Measurements from ENCODE around the gene CHSY3. TPM values are rescaled to one million over a fixed set of nuclear protein-coding genes. Genes with fewer than 3 reads are reported as not detected.

Gene CHSY3
- polyA plus RNA-seq, 4 donors: 0.33 to 2.0 TPM; not detected in 2

DNA sequence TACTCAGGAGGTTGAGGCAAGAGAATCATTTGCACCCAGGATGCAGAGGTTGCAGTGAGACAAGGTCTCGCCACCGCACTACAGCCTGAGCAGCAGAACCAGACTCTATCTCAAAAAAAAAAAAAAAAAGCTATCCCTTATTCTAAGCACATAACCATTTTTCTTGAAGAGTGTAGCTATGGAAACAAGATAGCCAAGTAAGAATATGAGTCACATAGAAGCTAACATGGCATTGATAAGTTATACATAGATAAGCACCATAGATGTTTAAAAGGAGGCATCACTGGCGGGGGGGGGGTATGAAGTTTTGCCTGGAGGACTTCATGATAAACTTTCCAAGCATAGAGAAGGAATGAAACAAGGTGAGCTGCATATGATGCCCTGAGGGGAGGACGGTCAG is 26.0 kb downstream of the CHSY3 start:
- H3K9me3 ChIP-seq (ENCODE audit: control insufficient read depth in 2 of 2, insufficient read depth in 1 of 2, low read depth in 1 of 2, low read length in 1 of 2): no peaks in the 10 kb centered on the region
- no peak for FAIRE-seq
- 65 to 71% (median 68%) methylated on average over 4 of the region's 4 CpGs for WGBS, 3 donors
- no peaks in the 10 kb centered on the region for H3K36me3 ChIP-seq (ENCODE audit: control insufficient read depth in 3 of 3, insufficient read depth in 2 of 3, low read depth in 1 of 3, low read length in 3 of 3)
- no peak for DNase-seq
- H3K27me3 ChIP-seq (ENCODE audit: control insufficient read depth in 3 of 3, insufficient read depth in 3 of 3, low read length in 3 of 3): no peaks in the 10 kb centered on the region
- H3K27ac ChIP-seq (ENCODE audit: low read depth in 1 of 3, low read length in 2 of 3): no peak overlapping the region
- H3K4me3 ChIP-seq (ENCODE audit: low read depth in 1 of 3, low read length in 3 of 3): no peak overlapping the region
- no peaks in the 10 kb centered on the region for H3K4me1 ChIP-seq (ENCODE audit: control insufficient read depth in 3 of 3, insufficient read depth in 2 of 3, low read depth in 1 of 3, low read length in 2 of 3)

DNA sequence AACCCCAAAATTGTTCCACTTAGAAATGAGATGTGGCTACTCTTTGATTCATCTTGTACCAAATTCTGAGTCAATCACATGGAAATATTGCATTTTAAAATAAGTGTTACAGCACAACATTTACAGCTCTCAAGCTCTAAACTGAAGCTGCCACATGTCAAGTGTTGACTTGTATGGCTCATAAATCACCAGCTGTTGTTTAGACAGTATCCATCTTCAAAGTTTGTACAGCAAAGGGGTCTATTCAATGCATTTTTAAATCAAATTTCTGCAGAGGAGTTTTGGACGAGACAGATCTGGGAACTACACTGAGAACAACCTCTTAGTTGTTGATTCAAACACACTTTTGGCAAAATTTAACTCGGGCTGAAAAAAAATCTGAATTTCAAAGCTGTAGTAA is 31.4 kb downstream of the CHSY3 start:
- Histone ChIP-seq H3K27ac (ENCODE audit: low read depth in 1 of 3, low read length in 2 of 3) (no peak overlapping the region), H3K4me3 (ENCODE audit: low read depth in 1 of 3, low read length in 3 of 3) (no peak overlapping the region), H3K9me3 (ENCODE audit: control insufficient read depth in 2 of 2, insufficient read depth in 1 of 2, low read depth in 1 of 2, low read length in 1 of 2) (peaks cover 2 to 7% of the 10 kb centered on the region in 2 donors), H3K36me3 (ENCODE audit: control insufficient read depth in 3 of 3, insufficient read depth in 2 of 3, low read depth in 1 of 3, low read length in 3 of 3) (no peaks in the 10 kb centered on the region), H3K27me3 (ENCODE audit: control insufficient read depth in 3 of 3, insufficient read depth in 3 of 3, low read length in 3 of 3) (no peaks in the 10 kb centered on the region), H3K4me1 (ENCODE audit: control insufficient read depth in 3 of 3, insufficient read depth in 2 of 3, low read depth in 1 of 3, low read length in 2 of 3) (no peaks in the 10 kb centered on the region)
- WGBS, 3 donors: 41 to 70% (median 47%) methylated on average over 2 of the region's 2 CpGs
- FAIRE-seq (no peak), DNase-seq (no peak)

GRCh38 chr5:129938077-129938476 is 33.8 kb downstream of the CHSY3 start:
- DNase-seq: no peak
- Histone ChIP-seq H3K27me3 (ENCODE audit: control insufficient read depth in 3 of 3, insufficient read depth in 3 of 3, low read length in 3 of 3) (no peaks in the 10 kb centered on the region), H3K36me3 (ENCODE audit: control insufficient read depth in 3 of 3, insufficient read depth in 2 of 3, low read depth in 1 of 3, low read length in 3 of 3) (no peaks in the 10 kb centered on the region), H3K27ac (ENCODE audit: low read depth in 1 of 3, low read length in 2 of 3) (no peak overlapping the region), H3K9me3 (ENCODE audit: control insufficient read depth in 2 of 2, insufficient read depth in 1 of 2, low read depth in 1 of 2, low read length in 1 of 2) (peaks cover 2 to 7% of the 10 kb centered on the region in 2 donors), H3K4me1 (ENCODE audit: control insufficient read depth in 3 of 3, insufficient read depth in 2 of 3, low read depth in 1 of 3, low read length in 2 of 3) (no peaks in the 10 kb centered on the region), H3K4me3 (ENCODE audit: low read depth in 1 of 3, low read length in 3 of 3) (no peak overlapping the region)
- FAIRE-seq: no peak
- WGBS, 3 donors: 77 to 85% (median 82%) methylated on average over 3 of the region's 3 CpGs

- Histone ChIP-seq H3K27me3 (ENCODE audit: control insufficient read depth in 3 of 3, insufficient read depth in 3 of 3, low read length in 3 of 3) (no peaks in the 10 kb centered on the region), H3K9me3 (ENCODE audit: control insufficient read depth in 2 of 2, insufficient read depth in 1 of 2, low read depth in 1 of 2, low read length in 1 of 2) (no peaks in the 10 kb centered on the region), H3K4me1 (ENCODE audit: control insufficient read depth in 3 of 3, insufficient read depth in 2 of 3, low read depth in 1 of 3, low read length in 2 of 3) (no peaks in the 10 kb centered on the region), H3K36me3 (ENCODE audit: control insufficient read depth in 3 of 3, insufficient read depth in 2 of 3, low read depth in 1 of 3, low read length in 3 of 3) (no peaks in the 10 kb centered on the region), H3K27ac (ENCODE audit: low read depth in 1 of 3, low read length in 2 of 3) (no peak overlapping the region), H3K4me3 (ENCODE audit: low read depth in 1 of 3, low read length in 3 of 3) (no peak overlapping the region)
- FAIRE-seq (no peak), DNase-seq (no peak)
- WGBS, 3 donors: 8 to 90% (median 40%) methylated on average over 1 of the region's 1 CpG
Measured at GRCh38 chr5:129943936-129944335, 39.7 kb downstream of the CHSY3 start.

GRCh38 chr5:129945028-129945427 is 40.8 kb downstream of the CHSY3 start:
- Histone ChIP-seq H3K27ac (ENCODE audit: low read depth in 1 of 3, low read length in 2 of 3) (no peak overlapping the region), H3K4me3 (ENCODE audit: low read depth in 1 of 3, low read length in 3 of 3) (no peak overlapping the region), H3K27me3 (ENCODE audit: control insufficient read depth in 3 of 3, insufficient read depth in 3 of 3, low read length in 3 of 3) (no peaks in the 10 kb centered on the region), H3K9me3 (ENCODE audit: control insufficient read depth in 2 of 2, insufficient read depth in 1 of 2, low read depth in 1 of 2, low read length in 1 of 2) (no peaks in the 10 kb centered on the region), H3K4me1 (ENCODE audit: control insufficient read depth in 3 of 3, insufficient read depth in 2 of 3, low read depth in 1 of 3, low read length in 2 of 3) (no peaks in the 10 kb centered on the region), H3K36me3 (ENCODE audit: control insufficient read depth in 3 of 3, insufficient read depth in 2 of 3, low read depth in 1 of 3, low read length in 3 of 3) (no peaks in the 10 kb centered on the region)
- DNase-seq (no peak), FAIRE-seq (no peak)

DNA sequence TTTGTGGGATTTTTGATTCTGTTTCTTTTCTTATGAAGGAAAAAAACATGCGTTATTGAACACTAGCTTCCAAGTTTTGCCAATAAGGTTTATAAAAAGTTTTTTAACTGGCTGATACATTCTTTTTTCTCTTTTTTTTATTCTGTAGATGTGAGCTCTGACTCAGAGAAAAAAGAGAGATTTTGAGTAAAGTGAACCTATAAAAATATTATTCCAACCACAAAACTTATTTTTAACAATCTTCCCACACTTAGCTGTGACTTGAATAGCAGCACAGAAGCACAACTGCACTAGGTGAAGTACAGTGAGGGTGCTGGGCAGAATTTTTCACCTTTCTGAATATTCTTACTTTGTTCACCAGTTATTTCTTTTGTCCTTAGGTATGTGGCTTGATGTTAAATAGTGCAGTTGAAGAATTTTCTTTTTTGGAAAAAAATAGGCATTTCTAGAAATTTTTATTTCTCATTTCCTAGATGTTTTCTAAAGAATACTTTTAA is 41.6 kb downstream of the CHSY3 start:
- no peaks in the 10 kb centered on the region for H3K4me1 ChIP-seq (ENCODE audit: control insufficient read depth in 3 of 3, insufficient read depth in 2 of 3, low read depth in 1 of 3, low read length in 2 of 3)
- H3K36me3 ChIP-seq (ENCODE audit: control insufficient read depth in 3 of 3, insufficient read depth in 2 of 3, low read depth in 1 of 3, low read length in 3 of 3): no peaks in the 10 kb centered on the region
- no peaks in the 10 kb centered on the region for H3K9me3 ChIP-seq (ENCODE audit: control insufficient read depth in 2 of 2, insufficient read depth in 1 of 2, low read depth in 1 of 2, low read length in 1 of 2)
- no peak overlapping the region for H3K27ac ChIP-seq (ENCODE audit: low read depth in 1 of 3, low read length in 2 of 3)
- no peaks in the 10 kb centered on the region for H3K27me3 ChIP-seq (ENCODE audit: control insufficient read depth in 3 of 3, insufficient read depth in 3 of 3, low read length in 3 of 3)
- H3K4me3 ChIP-seq (ENCODE audit: low read depth in 1 of 3, low read length in 3 of 3): no peak overlapping the region
- no peak for DNase-seq
- no peak for FAIRE-seq
- WGBS, 3 donors: 81 to 97% (median 93%) methylated on average over 1 of the region's 1 CpG

- FAIRE-seq (no peak), DNase-seq (no peak)
- Histone ChIP-seq H3K27ac (ENCODE audit: low read depth in 1 of 3, low read length in 2 of 3) (no peak overlapping the region), H3K4me1 (ENCODE audit: control insufficient read depth in 3 of 3, insufficient read depth in 2 of 3, low read depth in 1 of 3, low read length in 2 of 3) (no peaks in the 10 kb centered on the region), H3K27me3 (ENCODE audit: control insufficient read depth in 3 of 3, insufficient read depth in 3 of 3, low read length in 3 of 3) (no peaks in the 10 kb centered on the region), H3K36me3 (ENCODE audit: control insufficient read depth in 3 of 3, insufficient read depth in 2 of 3, low read depth in 1 of 3, low read length in 3 of 3) (no peaks in the 10 kb centered on the region), H3K9me3 (ENCODE audit: control insufficient read depth in 2 of 2, insufficient read depth in 1 of 2, low read depth in 1 of 2, low read length in 1 of 2) (no peaks in the 10 kb centered on the region), H3K4me3 (ENCODE audit: low read depth in 1 of 3, low read length in 3 of 3) (no peak overlapping the region)
- 10 to 21% (median 19%) methylated on average over 2 of the region's 2 CpGs for WGBS, 3 donors
Measured at GRCh38 chr5:129951039-129951438, 46.8 kb downstream of the CHSY3 start.

- DNase-seq (no peak), FAIRE-seq (no peak)
- Histone ChIP-seq H3K36me3 (ENCODE audit: control insufficient read depth in 3 of 3, insufficient read depth in 2 of 3, low read depth in 1 of 3, low read length in 3 of 3) (no peaks in the 10 kb centered on the region), H3K4me1 (ENCODE audit: control insufficient read depth in 3 of 3, insufficient read depth in 2 of 3, low read depth in 1 of 3, low read length in 2 of 3) (no peaks in the 10 kb centered on the region), H3K9me3 (ENCODE audit: control insufficient read depth in 2 of 2, insufficient read depth in 1 of 2, low read depth in 1 of 2, low read length in 1 of 2) (no peaks in the 10 kb centered on the region), H3K27ac (ENCODE audit: low read depth in 1 of 3, low read length in 2 of 3) (no peak overlapping the region), H3K4me3 (ENCODE audit: low read depth in 1 of 3, low read length in 3 of 3) (no peak overlapping the region), H3K27me3 (ENCODE audit: control insufficient read depth in 3 of 3, insufficient read depth in 3 of 3, low read length in 3 of 3) (no peaks in the 10 kb centered on the region)
Measured at GRCh38 chr5:129958581-129958980, 54.3 kb downstream of the CHSY3 start.

- H3K27me3 ChIP-seq (ENCODE audit: control insufficient read depth in 3 of 3, insufficient read depth in 3 of 3, low read length in 3 of 3): no peaks in the 10 kb centered on the region
- WGBS, 3 donors: 78 to 79% (median 79%) methylated on average over 6 of the region's 6 CpGs
- H3K36me3 ChIP-seq (ENCODE audit: control insufficient read depth in 3 of 3, insufficient read depth in 2 of 3, low read depth in 1 of 3, low read length in 3 of 3): no peaks in the 10 kb centered on the region
- no peaks in the 10 kb centered on the region for H3K9me3 ChIP-seq (ENCODE audit: control insufficient read depth in 2 of 2, insufficient read depth in 1 of 2, low read depth in 1 of 2, low read length in 1 of 2)
- DNase-seq (no peak), FAIRE-seq (no peak)
- H3K4me1 ChIP-seq (ENCODE audit: control insufficient read depth in 3 of 3, insufficient read depth in 2 of 3, low read depth in 1 of 3, low read length in 2 of 3): no peaks in the 10 kb centered on the region
- no peak overlapping the region for H3K27ac ChIP-seq (ENCODE audit: low read depth in 1 of 3, low read length in 2 of 3)
- H3K4me3 ChIP-seq (ENCODE audit: low read depth in 1 of 3, low read length in 3 of 3): no peak overlapping the region
Measured at GRCh38 chr5:129960831-129961230, 56.6 kb downstream of the CHSY3 start.

Measured in small intestine (tissue), 7 donors.